HG03280 (cell line): Measurements from ENCODE around the gene ARG2.

ENCODE experiments used
- ATAC-seq: cut with Tn5 transposase; IDR thresholded peaks from one replicate; pipeline ENCODE4 v1.9.1; 2021; ENCODE audit warnings: mild to moderate bottlenecking, moderate library complexity; ENCODE audit not compliant: unreplicated experiment

Gene ARG2

GRCh38 chr14:67636361-67636919, 16.7 kb downstream of the ARG2 start:
- no peak for ATAC-seq

- ATAC-seq, result no peak
Observed at GRCh38 chr14:67638642-67639041, 18.9 kb downstream of the ARG2 start.

GRCh38 chr14:67641480-67641879, 21.8 kb downstream of the ARG2 start:
- ATAC-seq, result no peak

GRCh38 chr14:67641902-67642749, 22.4 kb downstream of the ARG2 start:
- no peak for ATAC-seq

- ATAC-seq, result no peak
Observed at GRCh38 chr14:67643713-67644112, 24.0 kb downstream of the ARG2 start.

GRCh38 chr14:67644428-67644827, 24.7 kb downstream of the ARG2 start:
- ATAC-seq, result no peak

- ATAC-seq, result no peak
Observed at GRCh38 chr14:67645414-67645813, 25.7 kb downstream of the ARG2 start.

- no peak for ATAC-seq
Observed at GRCh38 chr14:67646131-67646530, 26.4 kb downstream of the ARG2 start.

- ATAC-seq, result no peak
Observed at GRCh38 chr14:67650151-67650550, 30.4 kb downstream of the ARG2 start.

- no peak for ATAC-seq
Observed at GRCh38 chr14:67650694-67651093, 31.0 kb downstream of the ARG2 start.

GRCh38 chr14:67652189-67652588, 32.5 kb downstream of the ARG2 start:
- ATAC-seq, result no peak

- no peak for ATAC-seq
Observed at GRCh38 chr14:67653651-67654280, 34.0 kb downstream of the ARG2 start.

GRCh38 chr14:67663633-67664032, 43.9 kb downstream of the ARG2 start:
- no peak for ATAC-seq

- no peak for ATAC-seq
Observed at GRCh38 chr14:67665868-67666267, 46.1 kb downstream of the ARG2 start.

GRCh38 chr14:67666750-67667449, 47.2 kb downstream of the ARG2 start:
- no peak for ATAC-seq

GRCh38 chr14:67668559-67668958, 48.8 kb downstream of the ARG2 start:
- no peak for ATAC-seq

- no peak for ATAC-seq
Observed at GRCh38 chr14:67673451-67673850, 53.7 kb downstream of the ARG2 start.

GRCh38 chr14:67674139-67674479, 54.4 kb downstream of the ARG2 start:
- ATAC-seq, result peak; percentile 35

- ATAC-seq, result peak; percentile 94
Observed at GRCh38 chr14:67674480-67675218, 54.9 kb downstream of the ARG2 start, which contains the start of gene VTI1B. Gene VTI1B, minus strand, starts transcription at chr14:67674632. Its CDS starts 143 bp downstream, at chr14:67674489.

GRCh38 chr14:67675219-67675582, 55.5 kb downstream of the ARG2 start:
- ATAC-seq, result no peak

- ATAC-seq, result no peak
Observed at GRCh38 chr14:67679006-67679405, 59.3 kb downstream of the ARG2 start.
